Fibroblast of peridontal ligament (primary cell): Measurements from ENCODE around the gene SLC66A3.

Source experiments
- DNase-seq: peaks from one replicate; pipeline ENCODE4 v3.0.0-alpha.2; 2010; ENCODE audit errors: extremely low read depth

Gene SLC66A3

DNA sequence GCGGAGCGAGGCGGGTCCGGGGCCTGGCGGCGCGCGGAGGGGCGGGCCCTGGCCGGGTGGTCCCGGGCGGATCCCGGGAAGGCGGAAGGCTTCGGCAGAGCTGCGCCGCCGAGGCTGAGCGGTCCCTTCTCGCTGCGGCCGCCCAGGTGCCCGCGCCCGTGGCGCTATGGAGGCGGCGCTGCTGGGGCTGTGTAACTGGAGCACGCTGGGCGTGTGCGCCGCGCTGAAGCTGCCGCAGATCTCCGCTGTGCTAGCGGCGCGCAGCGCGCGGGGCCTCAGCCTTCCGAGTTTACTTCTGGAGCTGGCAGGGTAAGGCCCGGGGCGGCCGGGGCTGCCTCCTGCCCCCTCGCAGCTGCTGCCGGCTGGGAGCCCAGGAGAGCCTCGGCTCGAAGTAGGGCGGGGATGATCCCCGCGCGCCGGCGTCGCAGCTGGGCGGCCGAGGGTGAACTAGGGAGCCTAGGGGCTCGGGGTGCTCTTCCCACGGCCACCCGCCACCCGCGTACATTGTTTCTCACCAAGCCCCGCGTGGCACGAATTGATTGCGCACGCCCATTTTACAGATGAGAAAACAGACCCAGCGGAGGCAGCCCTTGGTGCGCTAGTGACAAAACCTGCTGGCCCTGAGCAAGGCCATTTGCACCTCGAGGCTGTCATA is at the start of gene SLC66A3:
Gene SLC66A3 (plus strand): TSS at position 87 of the 655 bp plus-strand sequence. CDS start 80 bp downstream, at position 167.
- peak; percentile 79 for DNase-seq

DNA sequence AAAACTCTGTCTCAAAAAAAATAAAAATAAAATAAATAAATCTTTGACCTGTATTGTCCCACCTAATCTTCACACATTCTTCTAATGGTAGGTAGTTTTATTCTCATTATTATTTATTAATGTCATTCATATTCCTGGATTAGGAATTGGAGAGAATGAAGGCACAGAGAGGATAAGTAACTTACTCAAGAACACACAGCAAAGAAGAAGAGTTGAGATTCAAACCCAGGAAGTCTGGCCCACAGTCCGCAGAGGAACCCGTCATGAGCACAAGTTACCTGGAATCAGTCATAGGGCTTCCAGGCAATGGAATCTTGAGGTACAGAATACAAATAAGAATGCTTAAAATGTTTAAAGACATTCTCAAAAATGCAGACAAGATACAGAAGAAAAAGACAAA is 46.3 kb upstream of the SLC66A3 start:
- no peak for DNase-seq

DNA sequence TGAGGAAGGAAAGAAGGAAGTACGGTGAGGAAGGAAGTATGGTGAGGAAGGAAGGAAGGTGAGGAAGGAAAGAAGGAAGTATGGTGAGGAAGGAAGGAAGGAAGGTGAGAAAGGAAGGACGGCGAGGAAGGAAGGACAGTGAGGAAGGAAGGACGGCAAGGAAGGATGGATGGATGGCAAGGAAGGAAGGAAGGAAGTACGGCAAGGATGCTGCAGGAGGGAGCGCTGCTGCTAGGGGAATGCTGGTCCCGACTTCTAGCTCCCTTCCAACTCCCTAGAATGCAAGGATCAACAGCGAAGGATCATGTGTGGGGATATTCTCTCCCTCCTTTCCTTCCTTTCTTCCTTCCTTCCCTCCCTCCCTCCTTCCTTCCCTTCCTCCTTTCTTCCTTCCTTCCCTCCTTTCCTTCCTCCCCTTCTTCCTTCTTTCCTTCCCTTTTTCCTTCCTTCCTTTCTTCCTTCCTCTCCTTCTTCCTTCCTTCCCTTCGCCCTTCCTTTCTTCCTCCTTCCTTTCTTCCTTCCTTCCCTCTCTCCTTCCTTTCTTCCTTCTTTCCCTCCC is 42.3 kb upstream of the SLC66A3 start:
- DNase-seq = no peak

DNA sequence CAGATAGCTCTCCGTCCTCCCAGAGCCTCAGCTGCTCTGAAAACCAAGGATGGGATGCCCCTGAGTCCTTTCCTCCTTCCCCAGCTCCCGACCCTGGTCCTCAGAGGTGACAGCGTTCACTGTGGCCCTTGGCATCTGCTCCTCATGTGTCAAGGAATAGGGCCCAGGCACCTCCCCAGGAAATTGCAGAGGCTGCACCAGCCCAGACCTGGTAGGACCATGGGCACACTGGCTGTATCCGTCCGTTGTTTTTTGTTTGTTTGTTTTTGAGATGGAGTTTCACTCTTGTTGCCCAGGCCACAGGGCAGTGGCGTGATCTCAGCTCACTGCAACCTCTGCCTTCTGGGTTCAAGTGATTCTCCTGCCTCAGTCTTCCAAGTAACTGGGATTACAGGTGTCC is 37.5 kb upstream of the SLC66A3 start:
- DNase-seq = no peak

DNA sequence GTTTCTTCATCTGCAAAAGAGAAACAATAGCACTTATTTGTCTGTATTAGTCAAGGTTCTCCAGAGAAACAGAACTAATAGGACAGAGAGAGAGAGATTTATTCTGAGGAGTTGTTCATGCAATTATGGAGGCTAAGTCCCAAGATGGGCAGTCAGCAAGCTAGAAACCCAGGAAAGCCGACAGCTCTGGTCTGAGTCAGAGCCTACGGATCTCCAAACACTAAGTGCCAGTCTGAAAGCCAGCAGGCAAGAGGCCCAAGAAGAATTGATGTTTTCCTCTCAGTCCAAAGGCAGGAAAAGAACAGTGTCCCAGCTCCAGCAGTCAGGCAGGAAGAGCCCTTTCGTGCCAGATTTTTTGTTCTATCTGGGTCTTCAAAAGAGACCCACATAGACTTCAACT is 36.5 kb upstream of the SLC66A3 start:
- DNase-seq = no peak

DNA sequence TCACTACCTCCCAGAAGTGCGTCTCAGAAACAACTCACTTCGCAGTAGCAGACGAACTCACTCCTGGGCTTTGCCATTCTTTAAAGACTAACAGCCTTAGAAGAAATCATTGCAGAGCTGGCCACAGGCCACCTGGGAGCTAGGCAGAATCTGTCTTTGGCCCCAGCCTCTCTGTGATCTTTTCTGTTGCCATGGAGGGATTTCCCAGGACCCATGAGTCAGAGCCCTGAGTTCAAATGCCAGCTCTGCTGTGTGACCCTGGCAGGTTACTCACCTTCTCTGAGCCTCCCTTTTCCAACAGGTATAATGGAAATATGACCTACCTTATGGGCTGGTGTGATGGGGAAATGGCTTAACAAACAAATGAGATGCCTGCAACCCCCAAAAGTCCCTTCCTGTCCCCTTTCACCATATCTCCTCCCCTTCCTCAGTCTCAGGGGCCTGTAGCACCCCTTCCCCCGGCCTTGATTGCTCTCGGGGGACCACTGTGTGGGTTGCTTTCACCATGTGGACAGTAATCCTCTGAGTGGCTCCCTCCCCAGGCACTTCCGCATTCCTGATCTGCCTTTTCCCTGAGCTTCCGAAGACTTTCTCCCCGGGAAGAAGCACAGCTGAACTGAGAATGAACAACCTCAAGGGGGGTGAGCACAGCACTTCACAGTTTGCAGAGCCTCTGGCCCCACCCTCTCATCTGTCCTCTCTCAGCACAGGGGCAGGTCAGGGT is 34.0 kb upstream of the SLC66A3 start:
- DNase-seq = no peak

DNA sequence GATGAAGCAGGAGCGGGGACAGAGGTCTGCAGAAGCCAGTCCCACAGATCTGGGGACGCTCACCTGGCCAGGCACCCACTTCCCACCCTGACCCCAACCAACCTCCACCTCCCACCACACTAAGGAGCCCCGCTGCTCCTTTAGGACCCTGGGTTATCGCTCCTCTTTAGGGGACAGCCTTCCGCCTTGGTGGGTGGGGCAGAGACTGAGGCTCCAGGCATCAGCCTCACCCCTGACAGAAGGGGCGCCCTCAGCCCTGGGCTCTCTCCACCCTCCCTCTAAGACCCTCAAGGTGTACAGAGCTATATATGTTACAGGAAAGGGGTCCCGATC is 33.5 kb upstream of the SLC66A3 start:
- DNase-seq = no peak

DNA sequence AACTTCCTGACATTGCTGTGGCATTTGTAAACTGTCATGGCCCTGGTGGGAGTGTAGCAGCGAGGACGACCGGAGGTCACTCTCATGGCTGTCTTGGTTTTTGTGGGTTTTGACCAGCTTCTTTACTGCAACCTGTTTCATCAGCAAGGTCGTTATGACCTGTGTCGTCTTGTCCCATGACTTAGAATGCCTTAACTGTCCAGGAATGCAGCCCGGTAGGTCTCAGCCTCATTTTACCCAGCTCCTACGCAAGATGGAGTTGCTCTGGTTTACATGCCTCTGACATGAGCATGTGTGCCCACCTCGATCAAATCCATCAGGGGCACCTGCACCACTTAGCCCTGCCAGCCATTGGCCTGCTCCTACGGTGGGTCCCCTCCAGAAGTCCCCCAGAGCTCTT is 32.9 kb upstream of the SLC66A3 start:
- DNase-seq = no peak

DNA sequence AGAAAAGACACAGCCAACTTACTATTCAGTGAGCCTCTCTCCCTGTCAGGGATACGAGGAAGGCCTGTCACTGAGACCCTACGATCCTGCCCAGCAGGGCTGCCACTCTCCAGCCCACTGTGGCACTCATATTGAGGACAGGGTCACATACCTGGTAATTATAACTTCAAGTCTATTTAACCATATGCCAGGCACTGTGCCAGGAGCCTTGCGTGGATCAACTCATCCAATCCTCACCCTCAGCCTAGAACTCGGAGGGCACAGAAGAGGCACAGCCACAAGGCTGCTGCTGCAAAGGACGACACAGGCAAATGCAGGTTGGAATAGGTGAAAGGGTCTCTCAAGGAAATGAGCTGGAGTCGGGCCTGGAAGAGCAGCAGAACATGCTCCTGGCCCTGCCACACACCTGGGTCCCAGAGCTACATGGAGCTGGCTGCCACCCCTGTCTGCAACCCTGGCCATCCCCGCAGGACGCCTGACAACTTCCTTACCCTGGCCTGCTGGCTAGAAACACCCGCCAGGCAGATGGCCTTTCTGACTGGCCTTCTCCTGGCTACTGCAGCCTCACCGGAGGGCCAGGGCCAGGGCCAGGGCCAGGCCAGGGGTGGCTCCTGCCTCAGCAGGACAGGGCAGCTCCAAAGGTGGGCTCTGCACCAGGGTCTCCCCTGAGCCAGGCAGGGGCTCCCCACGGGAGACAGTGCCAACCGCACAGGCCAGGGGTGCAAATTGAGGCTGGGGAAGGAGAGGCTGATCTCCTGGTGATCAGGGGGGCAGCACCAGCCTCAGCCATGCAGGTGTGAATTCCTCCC is 32.1 kb upstream of the SLC66A3 start:
- DNase-seq = no peak

DNA sequence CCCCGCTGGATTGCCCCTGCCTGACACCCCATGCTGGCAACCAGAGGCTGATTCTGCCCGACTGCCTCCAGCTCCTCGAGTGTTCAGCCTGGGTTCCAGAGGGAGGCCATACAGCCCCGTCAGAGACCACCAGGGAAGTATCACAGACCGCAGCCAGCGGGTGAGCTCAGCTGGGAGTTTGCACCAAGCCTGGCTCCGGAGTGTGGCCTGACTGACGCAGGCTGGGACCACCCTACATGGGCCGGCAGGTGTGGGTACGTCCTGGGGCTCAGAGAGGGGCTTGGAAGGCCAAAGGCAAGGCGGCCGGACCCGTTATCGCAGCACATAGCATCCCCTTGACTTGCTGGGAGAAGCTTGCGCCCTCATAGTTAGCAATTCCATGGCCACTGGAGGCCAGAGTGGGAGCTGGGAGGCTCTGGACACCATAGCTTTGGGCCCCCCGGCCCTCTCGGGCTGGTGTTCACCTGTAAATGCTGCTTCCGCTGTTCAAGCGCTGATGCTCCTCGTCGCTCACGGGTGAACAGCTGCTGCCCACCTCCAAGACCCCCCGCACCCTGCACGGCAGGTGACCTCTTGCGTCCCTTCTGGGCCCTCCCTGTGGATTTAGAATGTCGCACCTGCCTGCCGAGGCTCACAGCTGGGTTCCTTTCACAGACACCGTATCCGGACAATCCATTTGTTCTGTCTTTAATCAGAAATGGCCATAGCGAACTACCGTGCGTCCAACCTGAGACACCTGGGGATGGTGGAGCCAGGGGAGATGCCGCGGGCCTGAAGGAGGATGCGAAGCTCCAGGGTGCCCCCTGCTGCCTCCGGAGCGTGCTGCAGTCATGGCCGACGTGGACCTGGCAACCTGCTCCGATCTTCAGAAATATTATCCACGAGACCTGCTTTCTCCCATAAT is 31.2 kb upstream of the SLC66A3 start:
- DNase-seq = peak; percentile 33

DNA sequence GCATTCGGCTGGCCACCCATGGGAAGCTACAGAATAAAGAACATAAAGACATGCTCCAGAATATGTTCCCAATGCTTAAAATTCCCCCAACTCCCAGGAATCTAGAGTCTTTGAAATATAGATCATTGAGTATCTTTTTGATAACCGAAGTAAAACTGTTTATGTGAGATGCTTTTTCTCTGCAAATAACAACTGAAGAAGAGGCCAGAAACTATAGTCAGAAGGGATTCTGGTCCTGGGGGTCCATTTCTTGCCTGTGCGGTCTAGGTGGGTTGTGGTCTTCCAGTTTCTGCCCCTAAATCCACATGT is 30.6 kb upstream of the SLC66A3 start:
- DNase-seq = no peak

DNA sequence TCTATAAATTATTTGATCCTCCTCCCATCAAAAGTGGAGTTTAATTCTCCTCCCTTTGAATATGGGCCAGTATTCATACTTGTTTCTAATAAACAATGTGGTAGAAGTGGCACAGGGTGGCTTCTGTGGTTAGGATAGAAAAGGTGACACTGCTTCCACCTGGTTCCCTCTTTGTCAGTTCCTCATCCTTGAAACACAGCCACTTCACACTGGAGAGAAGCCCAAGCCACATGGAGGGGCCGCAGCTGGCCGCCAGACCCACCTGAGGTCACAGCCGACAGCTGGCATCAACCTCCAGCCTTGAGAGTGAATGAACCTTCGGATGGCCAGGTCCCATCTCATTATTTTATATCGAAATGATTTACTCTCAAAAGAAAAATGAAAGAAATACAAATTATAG is 27.5 kb upstream of the SLC66A3 start:
- no peak for DNase-seq

DNA sequence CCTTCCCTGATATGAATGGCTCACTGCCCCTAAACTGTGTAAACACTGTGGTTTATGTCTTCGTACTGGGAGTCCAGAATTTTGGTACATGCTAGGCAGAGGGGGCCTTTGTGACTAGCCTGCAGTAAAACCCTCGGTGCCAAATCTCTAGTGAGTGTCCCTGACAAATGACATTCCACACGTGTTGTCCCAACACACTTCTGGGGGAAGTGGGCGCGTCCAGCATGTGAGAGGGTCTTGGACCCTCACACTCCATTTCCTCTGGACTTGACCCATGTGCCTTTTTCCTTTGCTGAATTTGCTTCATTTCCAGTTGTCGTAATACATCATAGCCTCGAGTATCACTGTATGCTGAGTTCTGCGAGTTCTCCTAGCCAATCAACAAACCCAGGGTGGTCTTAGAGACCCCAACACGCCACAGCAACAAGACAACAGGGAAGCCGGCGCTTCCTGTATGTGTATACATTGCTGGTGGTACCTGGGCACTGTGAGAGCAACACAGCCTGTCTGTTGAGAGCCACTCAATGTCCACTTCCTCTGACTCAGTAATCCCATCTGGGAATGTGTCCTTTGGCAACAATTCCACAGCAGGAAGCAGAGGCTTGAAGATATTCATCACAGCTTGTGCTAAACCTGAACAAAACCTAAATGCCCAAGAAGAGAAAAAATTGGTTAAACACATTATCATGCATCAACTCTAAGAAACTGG is 26.9 kb upstream of the SLC66A3 start:
- DNase-seq = peak; percentile 18

DNA sequence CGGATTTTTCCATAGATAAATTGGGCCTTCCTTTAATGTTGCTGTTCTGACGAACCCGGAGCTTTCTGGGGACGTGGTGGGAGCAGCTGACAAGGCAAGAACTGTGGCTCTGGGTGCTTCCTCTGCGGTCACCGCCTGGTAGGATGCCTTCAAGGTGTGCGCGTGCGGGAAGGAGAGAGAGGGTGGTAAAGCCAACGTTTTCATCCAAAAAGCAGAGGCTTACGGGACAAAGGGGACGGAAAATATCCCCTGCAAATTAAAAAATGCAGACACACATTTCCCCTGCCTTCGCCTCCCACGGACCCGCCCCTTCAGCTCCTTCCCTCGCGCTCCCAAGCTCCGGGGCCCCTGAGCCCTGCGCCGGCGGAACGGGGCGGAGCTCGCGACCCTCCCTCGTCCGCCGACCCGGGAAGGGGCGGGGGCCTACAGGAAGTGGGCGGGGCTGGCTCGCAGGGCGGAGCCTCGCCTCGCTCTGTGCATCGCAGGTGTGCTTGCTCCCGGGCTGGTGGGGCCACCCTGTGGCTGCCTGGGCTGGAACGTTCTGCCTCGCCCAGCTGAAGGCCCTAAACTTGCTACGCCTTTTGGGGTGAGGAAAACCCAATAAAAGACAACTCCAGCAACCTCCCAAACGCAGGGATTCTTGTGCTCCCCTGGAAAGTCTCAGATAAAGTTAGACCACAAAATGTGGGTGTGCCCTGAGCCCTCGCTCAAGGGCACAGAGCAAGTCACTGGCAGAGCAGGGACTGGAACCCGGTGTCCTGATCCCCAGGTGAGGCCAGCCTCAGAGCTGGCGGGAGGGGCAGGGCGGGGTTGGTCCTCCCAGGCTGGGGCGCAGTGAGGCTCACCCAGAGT is 25.4 kb upstream of the SLC66A3 start:
- no peak for DNase-seq

DNA sequence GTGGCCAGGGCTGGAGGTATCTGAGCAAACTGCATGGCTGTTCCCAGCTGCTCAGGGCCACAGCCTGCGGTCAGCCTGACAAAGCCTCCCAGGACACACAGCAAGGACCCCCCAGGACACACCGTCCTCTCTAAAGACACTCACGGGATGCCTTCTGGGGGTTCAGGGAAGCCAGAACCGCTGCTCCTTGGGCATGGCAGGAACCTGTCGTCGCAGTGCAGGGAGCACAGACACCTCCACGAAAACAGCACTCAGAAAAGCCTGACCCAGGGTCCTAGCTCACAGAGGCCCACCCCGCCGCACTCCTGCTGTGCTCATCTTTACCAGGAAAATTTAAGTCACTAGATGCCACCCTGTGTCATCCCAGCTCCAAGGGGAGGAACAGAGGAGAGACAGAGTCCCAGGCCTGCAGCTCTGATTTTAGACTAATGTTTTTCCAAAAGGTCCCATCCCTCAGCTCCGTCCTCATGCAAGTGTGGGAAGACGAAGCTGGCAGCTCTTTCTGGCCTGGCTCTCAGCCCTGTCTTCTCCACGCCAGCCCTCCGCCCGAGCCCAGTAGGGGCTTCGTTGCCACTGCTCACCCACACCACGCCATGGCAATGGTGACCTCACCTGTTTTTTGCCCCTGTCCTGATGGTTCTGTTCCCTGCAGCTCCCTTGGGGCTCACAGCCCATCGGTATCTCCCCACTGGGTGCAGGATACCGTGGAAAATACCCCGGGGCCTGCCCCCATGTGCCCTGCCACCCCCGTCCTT is 23.9 kb upstream of the SLC66A3 start:
- no peak for DNase-seq

DNA sequence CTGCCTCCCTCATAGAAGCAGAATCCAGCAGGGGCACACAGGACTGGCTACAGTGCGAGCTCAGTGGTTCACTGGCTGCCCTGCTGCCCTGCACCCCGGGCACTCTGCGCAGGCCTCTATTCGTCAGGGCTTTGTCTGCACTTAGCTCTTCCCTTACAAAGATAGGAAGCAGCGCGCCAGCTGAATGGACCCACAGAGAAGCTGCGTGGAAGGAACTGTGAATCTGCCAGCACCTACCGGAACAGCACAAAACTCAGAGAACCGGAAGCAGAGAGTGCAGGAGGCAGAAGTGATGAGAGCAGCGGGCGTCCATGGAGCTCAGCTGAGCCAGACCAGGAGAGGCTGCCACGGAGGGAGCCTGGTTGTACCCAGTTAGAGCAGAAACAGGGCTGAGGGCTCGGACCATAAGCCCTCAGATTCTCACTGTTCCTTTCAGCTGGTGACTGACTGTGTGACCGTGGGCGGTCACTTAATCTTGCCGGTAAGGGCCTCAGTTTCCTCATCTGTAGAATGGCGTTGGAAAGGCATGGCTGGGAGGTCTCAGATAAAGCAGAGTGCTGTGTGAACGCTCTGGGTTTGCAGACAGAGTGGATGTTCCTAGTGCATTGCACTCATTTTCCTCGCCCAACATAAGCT is 23.1 kb upstream of the SLC66A3 start:
- DNase-seq = no peak

DNA sequence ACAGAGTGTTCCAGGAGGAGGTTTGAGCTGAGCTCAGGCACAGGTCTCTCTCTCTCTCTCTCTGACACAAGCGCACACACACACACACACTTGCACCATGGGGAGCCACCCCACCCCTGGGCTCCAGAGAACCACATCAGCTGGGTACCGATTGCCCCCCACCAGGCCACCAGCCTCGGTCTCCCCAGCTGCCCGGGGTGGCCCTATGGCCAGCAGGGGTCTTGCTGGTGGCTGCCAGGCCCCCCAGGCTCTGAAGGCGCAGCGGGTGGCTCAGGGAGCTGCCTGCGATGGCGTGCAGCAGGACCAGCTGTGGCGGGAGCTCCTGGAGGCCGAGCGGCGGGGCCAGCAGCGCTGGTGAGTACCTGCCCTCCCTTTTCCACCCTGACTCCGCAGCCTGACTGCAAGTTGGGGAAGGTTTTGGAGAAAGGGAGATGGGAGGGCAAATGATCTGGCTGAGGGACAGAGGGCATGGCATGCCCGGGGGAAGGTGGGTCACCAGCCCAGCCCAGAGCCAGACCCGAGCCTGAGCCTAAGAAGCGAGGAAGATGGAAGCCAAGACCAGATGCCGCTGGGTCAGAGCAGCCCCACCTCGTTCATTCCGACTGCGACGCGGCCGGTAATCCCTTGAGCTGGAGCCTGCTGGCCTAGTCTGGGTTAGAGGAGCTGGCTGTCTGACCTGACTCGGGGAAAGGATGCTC is 21.9 kb upstream of the SLC66A3 start:
- no peak for DNase-seq

DNA sequence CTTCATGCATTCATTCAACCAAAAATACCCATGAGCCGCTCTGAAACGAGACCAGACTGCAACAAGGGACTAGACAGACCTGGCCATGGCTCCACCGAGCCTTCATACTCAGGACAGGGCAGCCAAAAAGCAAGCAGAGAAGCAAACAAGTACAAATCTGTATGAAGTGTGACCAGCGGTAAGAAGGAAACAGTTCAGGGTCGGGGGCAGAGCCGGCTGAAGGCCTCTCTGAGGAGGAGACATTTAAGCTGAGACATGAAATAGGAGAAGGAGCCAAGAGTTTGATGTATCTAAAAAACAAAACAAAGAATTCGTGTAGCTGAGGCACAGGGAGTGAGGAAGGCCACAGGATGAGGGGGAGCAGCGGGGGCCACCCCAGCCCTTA is 21.3 kb upstream of the SLC66A3 start:
- DNase-seq = no peak
